Lower lobe of right lung (tissue), 2 donors: ENCODE measurements around the gene RASAL3. TPM values are rescaled to one million over a fixed set of nuclear protein-coding genes. Genes with fewer than 3 reads are reported as not detected.
"Not testable (repeated sequence)": the region's sequence is repeated elsewhere in the genome, so short reads cannot be mapped to it uniquely, and the experiment has no call there.

Experiments
- ATAC-seq, 2 donors: fragments of 200-7000 bp; cut with Tn5 transposase; one replicate each; pipeline ENCODE4 v1.9.1; 2020 to 2022; ENCODE audit warnings: mild to moderate bottlenecking in 2 of 2, moderate library complexity in 2 of 2
- DNase-seq: peaks from one replicate; pipeline ENCODE4 v3.0.0-alpha.2; 2020
- H3K27ac ChIP-seq: fragments of 200-600 bp; one replicate; pipeline ENCODE4 v1.8.0; 2022
- H3K27me3 ChIP-seq: fragments of 200-600 bp; one replicate; pipeline ENCODE4 v1.8.0; 2022; ENCODE audit warnings: low read depth
- H3K36me3 ChIP-seq: fragments of 200-600 bp; one replicate; pipeline ENCODE4 v1.8.0; 2022; ENCODE audit warnings: mild to moderate bottlenecking
- H3K4me1 ChIP-seq: fragments of 200-600 bp; one replicate; pipeline ENCODE4 v1.8.0; 2022
- H3K4me3 ChIP-seq: fragments of 200-600 bp; one replicate; pipeline ENCODE4 v1.8.0; 2022; ENCODE audit warnings: mild to moderate bottlenecking
- H3K9me3 ChIP-seq: fragments of 200-600 bp; one replicate; pipeline ENCODE4 v1.8.0; 2022
- intact Hi-C: fragments of 100-400 bp; cut with DNase I; formaldehyde crosslinking; loops from one replicate; pipeline ENCODE4 v1.11.0; 2022
- total RNA-seq: library from RNA; stranded (reverse); fragmentation: NEBNext Ultra II Directional; extraction: Animal tissue kit (Norgen Biotek cat#: 25700); gene quantifications from one replicate; pipeline ENCODE4 v1.2.1, GENCODE V29; 2021
- TF ChIP-seq, protein P1 (sequence below): fragments of 200-600 bp; IDR thresholded peaks from one replicate; pipeline ENCODE4 v1.8.0; 2022; ENCODE audit warnings: antibody characterized with exemption, mild to moderate bottlenecking
- donor health status: DM: no; HTN: yes; CAD: no; lungs with severe emphysema.

The RASAL3 gene
- total RNA-seq, 1 donor from 2014 or later: 15.0 TPM

- no peak overlapping the region for H3K27ac ChIP-seq
- H3K9me3 ChIP-seq: no peaks in the 10 kb centered on the region
- H3K27me3 ChIP-seq: no peaks in the 10 kb centered on the region
- no peaks in the 10 kb centered on the region for H3K36me3 ChIP-seq
- H3K4me3 ChIP-seq: no peak overlapping the region
- DNase-seq (no peak), ATAC-seq (no peak)
- TF ChIP-seq, protein P1, sequence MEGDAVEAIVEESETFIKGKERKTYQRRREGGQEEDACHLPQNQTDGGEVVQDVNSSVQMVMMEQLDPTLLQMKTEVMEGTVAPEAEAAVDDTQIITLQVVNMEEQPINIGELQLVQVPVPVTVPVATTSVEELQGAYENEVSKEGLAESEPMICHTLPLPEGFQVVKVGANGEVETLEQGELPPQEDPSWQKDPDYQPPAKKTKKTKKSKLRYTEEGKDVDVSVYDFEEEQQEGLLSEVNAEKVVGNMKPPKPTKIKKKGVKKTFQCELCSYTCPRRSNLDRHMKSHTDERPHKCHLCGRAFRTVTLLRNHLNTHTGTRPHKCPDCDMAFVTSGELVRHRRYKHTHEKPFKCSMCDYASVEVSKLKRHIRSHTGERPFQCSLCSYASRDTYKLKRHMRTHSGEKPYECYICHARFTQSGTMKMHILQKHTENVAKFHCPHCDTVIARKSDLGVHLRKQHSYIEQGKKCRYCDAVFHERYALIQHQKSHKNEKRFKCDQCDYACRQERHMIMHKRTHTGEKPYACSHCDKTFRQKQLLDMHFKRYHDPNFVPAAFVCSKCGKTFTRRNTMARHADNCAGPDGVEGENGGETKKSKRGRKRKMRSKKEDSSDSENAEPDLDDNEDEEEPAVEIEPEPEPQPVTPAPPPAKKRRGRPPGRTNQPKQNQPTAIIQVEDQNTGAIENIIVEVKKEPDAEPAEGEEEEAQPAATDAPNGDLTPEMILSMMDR: no peak
- intact Hi-C loops: no loop called here
- no peaks in the 10 kb centered on the region for H3K4me1 ChIP-seq
Measured at GRCh38 chr19:15495151-15495550, 30.8 kb upstream of the RASAL3 start.

GRCh38 chr19:15488489-15489226 lies 24.3 kb upstream of the RASAL3 start:
- Histone ChIP-seq H3K9me3 (no peaks in the 10 kb centered on the region), H3K4me3 (no peak overlapping the region), H3K27me3 (no peaks in the 10 kb centered on the region), H3K27ac (no peak overlapping the region), H3K4me1 (no peaks in the 10 kb centered on the region), H3K36me3 (no peaks in the 10 kb centered on the region)
- DNase-seq (no peak), ATAC-seq (no peak)
- TF ChIP-seq, protein P1: no peak
- intact Hi-C loops: no loop called here

GRCh38 chr19:15487038-15487437 lies 22.7 kb upstream of the RASAL3 start:
- H3K36me3 ChIP-seq: no peaks in the 10 kb centered on the region
- H3K27me3 ChIP-seq: no peaks in the 10 kb centered on the region
- no peak overlapping the region for H3K27ac ChIP-seq
- DNase-seq: no peak
- no peaks in the 10 kb centered on the region for H3K9me3 ChIP-seq
- intact Hi-C loops: no loop called here
- H3K4me3 ChIP-seq: no peak overlapping the region
- H3K4me1 ChIP-seq: no peaks in the 10 kb centered on the region
- TF ChIP-seq, protein P1: no peak
- no peak for ATAC-seq

- intact Hi-C loops, H3K36me3 ChIP-seq, DNase-seq, ATAC-seq, H3K9me3 ChIP-seq, H3K4me3 ChIP-seq, H3K27me3 ChIP-seq, H3K27ac ChIP-seq, H3K4me1 ChIP-seq: not testable (repeated sequence)
Measured at GRCh38 chr19:15485768-15486167, 21.4 kb upstream of the RASAL3 start.

- DNase-seq, H3K9me3 ChIP-seq, H3K36me3 ChIP-seq, H3K4me3 ChIP-seq, intact Hi-C loops, ATAC-seq, H3K27me3 ChIP-seq, H3K4me1 ChIP-seq, H3K27ac ChIP-seq: not testable (repeated sequence)
Measured at GRCh38 chr19:15480996-15481395, 16.7 kb upstream of the RASAL3 start.

- ATAC-seq: peak; percentile 89 to 91
- H3K27me3 ChIP-seq: no peaks in the 10 kb centered on the region
- intact Hi-C loops: no loop called here
- H3K36me3 ChIP-seq: no peaks in the 10 kb centered on the region
- H3K27ac ChIP-seq: peak within 1 kb of the TSS; percentile 1
- no peak within 1 kb of the TSS for H3K4me3 ChIP-seq
- DNase-seq: peak; percentile 71
- TF ChIP-seq, protein P1: peak; percentile 25
- H3K4me1 ChIP-seq: no peaks in the 10 kb centered on the region
- H3K9me3 ChIP-seq: no peaks in the 10 kb centered on the region
Measured at GRCh38 chr19:15479391-15480345, 15.3 kb upstream of the RASAL3 start, which contains the start of gene PGLYRP2. PGLYRP2 (minus strand) TSS chr19:15479501; CDS start chr19:15479371, 130 bp downstream.
